ENCODE measurements around the gene SDCCAG8. TPM values are rescaled to one million over a fixed set of nuclear protein-coding genes. Genes with fewer than 3 reads are reported as not detected.

The SDCCAG8 gene
- total RNA-seq, 1 donor from 2014 or later: 70.4 TPM

GRCh38 chr1:243253211-243253925, 2.5 kb upstream of the SDCCAG8 start:
- ATAC-seq (no peak), DNase-seq (ENCODE audit: low spot score) (no peak)
- intact Hi-C loops (cut with DNase I): no loop called here

GRCh38 chr1:243253926-243254232, 2.0 kb upstream of the SDCCAG8 start:
- ATAC-seq (no peak), DNase-seq (ENCODE audit: low spot score) (no peak)
- intact Hi-C loops (cut with DNase I): no loop called here

GRCh38 chr1:243254233-243254926, 1.5 kb upstream of the SDCCAG8 start:
- peak; percentile 80 for DNase-seq (ENCODE audit: low spot score)
- peak; percentile 3 for ATAC-seq
- intact Hi-C loops (cut with DNase I): no loop called here

- intact Hi-C loops (cut with DNase I): no loop called here
- peak; percentile 97 for DNase-seq (ENCODE audit: low spot score)
- peak; percentile 91 for ATAC-seq
Measured at GRCh38 chr1:243254927-243255790, 682 bp upstream of the SDCCAG8 start, which contains the start of gene CEP170. Gene CEP170, minus strand, starts transcription at chr1:243255281. Its CDS starts 30,001 bp downstream, at chr1:243225280.

GRCh38 chr1:243256590-243256989, 749 bp downstream of the SDCCAG8 start:
- DNase-seq (ENCODE audit: low spot score) (no peak), ATAC-seq (no peak)
- intact Hi-C loops (cut with DNase I): no loop called here

- DNase-seq (ENCODE audit: low spot score) (no peak), ATAC-seq (no peak)
- intact Hi-C loops (cut with DNase I): no loop called here
Measured at GRCh38 chr1:243257189-243257588, 1.3 kb downstream of the SDCCAG8 start.

GRCh38 chr1:243258731-243259130, 2.9 kb downstream of the SDCCAG8 start:
- intact Hi-C loops (cut with DNase I): no loop called here
- DNase-seq (ENCODE audit: low spot score) (no peak), ATAC-seq (no peak)

GRCh38 chr1:243260221-243260880, 4.5 kb downstream of the SDCCAG8 start:
- DNase-seq (ENCODE audit: low spot score) (no peak), ATAC-seq (no peak)
- intact Hi-C loops (cut with DNase I): no loop called here

- ATAC-seq: peak; percentile 65
- intact Hi-C loops (cut with DNase I): no loop called here
Measured at GRCh38 chr1:243261390-243261789, 5.5 kb downstream of the SDCCAG8 start.

GRCh38 chr1:243264717-243265116, 8.9 kb downstream of the SDCCAG8 start:
- DNase-seq (ENCODE audit: low spot score): no peak
- peak; percentile 66 for ATAC-seq

More at GRCh38 chr1:243261390-243261789, 5.5 kb downstream of the SDCCAG8 start:
- no peak for DNase-seq (ENCODE audit: low spot score)

GRCh38 chr1:243266231-243266630, 10.4 kb downstream of the SDCCAG8 start:
- DNase-seq (ENCODE audit: low spot score): no peak
- intact Hi-C loops (cut with DNase I): no loop called here
- ATAC-seq: no peak

More at GRCh38 chr1:243264717-243265116, 8.9 kb downstream of the SDCCAG8 start:
- intact Hi-C loops (cut with DNase I): no loop called here

- DNase-seq (ENCODE audit: low spot score) (no peak), ATAC-seq (peak; percentile 54)
- intact Hi-C loops (cut with DNase I): no loop called here
Measured at GRCh38 chr1:243267471-243267880, 11.6 kb downstream of the SDCCAG8 start.

- intact Hi-C loops (cut with DNase I): no loop called here
- peak; percentile 28 for ATAC-seq
- no peak for DNase-seq (ENCODE audit: low spot score)
Measured at GRCh38 chr1:243267914-243268653, 12.2 kb downstream of the SDCCAG8 start.

- DNase-seq (ENCODE audit: low spot score) (no peak), ATAC-seq (peak; percentile 37)
- intact Hi-C loops (cut with DNase I): no loop called here
Measured at GRCh38 chr1:243268751-243269460, 13.1 kb downstream of the SDCCAG8 start.

GRCh38 chr1:243269461-243269801, 13.6 kb downstream of the SDCCAG8 start:
- intact Hi-C loops (cut with DNase I): no loop called here
- ATAC-seq: no peak

GRCh38 chr1:243270097-243270864, 14.4 kb downstream of the SDCCAG8 start:
- no peak for DNase-seq (ENCODE audit: low spot score)
- ATAC-seq: no peak
- intact Hi-C loops (cut with DNase I): no loop called here

More at GRCh38 chr1:243269461-243269801, 13.6 kb downstream of the SDCCAG8 start:
- no peak for DNase-seq (ENCODE audit: low spot score)

- ATAC-seq: no peak
- intact Hi-C loops (cut with DNase I): no loop called here
- DNase-seq (ENCODE audit: low spot score): no peak
Measured at GRCh38 chr1:243271996-243272395, 16.2 kb downstream of the SDCCAG8 start.

All from sciatic nerve (tissue), 2 donors.